ENCODE measurements around the gene C1QTNF7. TPM values are rescaled to one million over a fixed set of nuclear protein-coding genes. Genes with fewer than 3 reads are reported as not detected.

Gene C1QTNF7
- polyA plus RNA-seq, 1 experiment, result 0.06 TPM

DNA sequence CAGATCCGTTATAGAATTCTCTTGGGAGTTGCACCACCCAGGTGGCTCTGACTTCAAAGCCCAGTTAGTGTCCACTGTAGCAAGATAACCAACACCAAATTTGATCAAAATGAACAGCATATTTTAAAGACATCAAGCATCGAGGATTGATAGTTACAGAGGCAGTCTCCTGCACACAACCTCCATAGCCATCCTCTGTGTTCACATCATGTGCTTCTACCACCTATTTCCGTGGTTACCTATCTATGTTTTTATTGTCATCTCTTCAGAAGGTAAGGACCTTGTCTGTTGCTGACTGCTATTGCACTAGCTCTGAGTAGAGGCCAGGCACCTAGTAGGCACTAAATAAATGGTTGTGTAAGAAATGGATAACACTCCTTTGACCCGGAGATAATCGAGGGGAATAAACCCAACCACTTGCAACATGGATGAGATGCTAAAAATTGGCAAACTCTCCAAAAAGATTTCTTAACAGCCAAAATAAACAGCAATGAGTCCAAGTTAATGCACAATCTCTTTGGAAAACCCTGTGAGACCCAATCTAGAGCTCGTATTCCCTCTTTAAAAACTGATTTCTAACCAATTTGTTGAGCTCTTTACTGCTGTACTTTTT is 14.7 kb upstream of the C1QTNF7 start:
- POLR2A ChIA-PET, result no interaction called here
- Histone ChIP-seq H3K4me3 (ENCODE audit: low read depth, low read length) (no peak overlapping the region), H3K36me3 (ENCODE audit: control insufficient read depth, insufficient read depth, low read length) (no peaks in the 10 kb centered on the region), H3K27me3 (ENCODE audit: control insufficient read depth, insufficient read depth, low read length) (no peaks in the 10 kb centered on the region)
- no peak for DNase-seq (ENCODE audit: low read depth)
- CTCF ChIA-PET, result interaction anchor here (1.3 kb wide), 1 partner anchor 85 kb away, joined by 3 read pairs; no protein-coding TSS in a partner anchor
- TF ChIP-seq, protein P1, sequence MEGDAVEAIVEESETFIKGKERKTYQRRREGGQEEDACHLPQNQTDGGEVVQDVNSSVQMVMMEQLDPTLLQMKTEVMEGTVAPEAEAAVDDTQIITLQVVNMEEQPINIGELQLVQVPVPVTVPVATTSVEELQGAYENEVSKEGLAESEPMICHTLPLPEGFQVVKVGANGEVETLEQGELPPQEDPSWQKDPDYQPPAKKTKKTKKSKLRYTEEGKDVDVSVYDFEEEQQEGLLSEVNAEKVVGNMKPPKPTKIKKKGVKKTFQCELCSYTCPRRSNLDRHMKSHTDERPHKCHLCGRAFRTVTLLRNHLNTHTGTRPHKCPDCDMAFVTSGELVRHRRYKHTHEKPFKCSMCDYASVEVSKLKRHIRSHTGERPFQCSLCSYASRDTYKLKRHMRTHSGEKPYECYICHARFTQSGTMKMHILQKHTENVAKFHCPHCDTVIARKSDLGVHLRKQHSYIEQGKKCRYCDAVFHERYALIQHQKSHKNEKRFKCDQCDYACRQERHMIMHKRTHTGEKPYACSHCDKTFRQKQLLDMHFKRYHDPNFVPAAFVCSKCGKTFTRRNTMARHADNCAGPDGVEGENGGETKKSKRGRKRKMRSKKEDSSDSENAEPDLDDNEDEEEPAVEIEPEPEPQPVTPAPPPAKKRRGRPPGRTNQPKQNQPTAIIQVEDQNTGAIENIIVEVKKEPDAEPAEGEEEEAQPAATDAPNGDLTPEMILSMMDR (IDR thresholded peaks at IDR 0.05; ENCODE audit: insufficient read depth, low read depth, low read length), result no peak

DNA sequence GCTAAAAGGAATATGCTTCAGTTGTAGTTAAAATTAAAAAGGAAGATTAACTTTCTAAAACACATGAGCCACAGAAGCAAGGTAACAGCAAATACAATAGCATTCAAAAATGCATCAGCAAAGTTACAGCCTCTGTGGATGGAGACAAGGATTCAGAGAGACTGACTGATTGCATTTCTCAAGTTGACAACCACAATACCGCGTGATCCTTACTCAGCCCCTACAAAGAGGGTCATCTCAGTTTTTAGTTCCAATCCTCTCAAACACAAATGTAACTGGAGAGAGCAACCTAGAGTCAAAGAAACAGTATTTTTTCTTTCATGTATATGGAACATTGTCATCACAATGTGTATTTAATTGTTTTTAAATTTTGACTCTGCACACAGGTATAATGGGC is 14.2 kb upstream of the C1QTNF7 start:
- ChIA-PET CTCF (interaction anchor here (1.1 to 1.3 kb wide), 2 partner anchors 18 to 86 kb away, joined by 3 read pairs; no protein-coding TSS in a partner anchor), POLR2A (no interaction called here)
- H3K36me3 ChIP-seq (ENCODE audit: control insufficient read depth, insufficient read depth, low read length), result no peaks in the 10 kb centered on the region
- H3K27me3 ChIP-seq (ENCODE audit: control insufficient read depth, insufficient read depth, low read length), result no peaks in the 10 kb centered on the region
- H3K4me3 ChIP-seq (ENCODE audit: low read depth, low read length), result no peak overlapping the region
- TF ChIP-seq, protein P1 (IDR thresholded peaks at IDR 0.05; ENCODE audit: insufficient read depth, low read depth, low read length), result no peak
- DNase-seq (ENCODE audit: low read depth), result no peak

DNA sequence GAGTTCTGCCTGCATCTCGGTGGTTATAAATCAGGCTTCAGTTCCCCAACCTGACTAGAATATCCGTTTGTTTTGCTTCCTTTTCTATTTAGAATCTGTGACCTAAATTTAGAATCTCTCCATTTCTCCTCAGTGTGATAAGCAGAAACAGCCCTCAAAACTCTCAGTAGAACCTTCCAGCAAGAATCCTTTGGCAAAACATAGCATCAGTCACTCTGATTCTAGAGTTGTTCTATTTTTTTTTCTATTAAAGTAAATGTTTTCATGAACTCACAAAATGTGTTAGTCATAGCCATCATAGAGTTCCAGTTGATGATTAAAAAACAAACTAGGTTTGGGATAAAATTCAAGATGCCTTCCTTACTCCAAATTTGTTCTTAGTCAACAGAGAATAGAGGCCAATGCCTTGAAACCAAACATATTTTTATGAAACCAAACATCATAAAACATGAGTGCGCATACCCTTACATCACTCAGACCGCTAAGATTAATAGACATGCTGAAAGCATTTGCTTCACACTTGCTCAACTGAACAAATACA is 13.2 kb upstream of the C1QTNF7 start:
- no peaks in the 10 kb centered on the region for H3K27me3 ChIP-seq (ENCODE audit: control insufficient read depth, insufficient read depth, low read length)
- peak; percentile 47 for DNase-seq (ENCODE audit: low read depth)
- H3K4me3 ChIP-seq (ENCODE audit: low read depth, low read length), result no peak overlapping the region
- TF ChIP-seq, protein P1 (IDR thresholded peaks at IDR 0.05; ENCODE audit: insufficient read depth, low read depth, low read length), result no peak
- ChIA-PET CTCF (interaction anchor here (1.1 kb wide), 1 partner anchor 19 kb away, joined by 3 read pairs; no protein-coding TSS in a partner anchor), POLR2A (no interaction called here)
- no peaks in the 10 kb centered on the region for H3K36me3 ChIP-seq (ENCODE audit: control insufficient read depth, insufficient read depth, low read length)

DNA sequence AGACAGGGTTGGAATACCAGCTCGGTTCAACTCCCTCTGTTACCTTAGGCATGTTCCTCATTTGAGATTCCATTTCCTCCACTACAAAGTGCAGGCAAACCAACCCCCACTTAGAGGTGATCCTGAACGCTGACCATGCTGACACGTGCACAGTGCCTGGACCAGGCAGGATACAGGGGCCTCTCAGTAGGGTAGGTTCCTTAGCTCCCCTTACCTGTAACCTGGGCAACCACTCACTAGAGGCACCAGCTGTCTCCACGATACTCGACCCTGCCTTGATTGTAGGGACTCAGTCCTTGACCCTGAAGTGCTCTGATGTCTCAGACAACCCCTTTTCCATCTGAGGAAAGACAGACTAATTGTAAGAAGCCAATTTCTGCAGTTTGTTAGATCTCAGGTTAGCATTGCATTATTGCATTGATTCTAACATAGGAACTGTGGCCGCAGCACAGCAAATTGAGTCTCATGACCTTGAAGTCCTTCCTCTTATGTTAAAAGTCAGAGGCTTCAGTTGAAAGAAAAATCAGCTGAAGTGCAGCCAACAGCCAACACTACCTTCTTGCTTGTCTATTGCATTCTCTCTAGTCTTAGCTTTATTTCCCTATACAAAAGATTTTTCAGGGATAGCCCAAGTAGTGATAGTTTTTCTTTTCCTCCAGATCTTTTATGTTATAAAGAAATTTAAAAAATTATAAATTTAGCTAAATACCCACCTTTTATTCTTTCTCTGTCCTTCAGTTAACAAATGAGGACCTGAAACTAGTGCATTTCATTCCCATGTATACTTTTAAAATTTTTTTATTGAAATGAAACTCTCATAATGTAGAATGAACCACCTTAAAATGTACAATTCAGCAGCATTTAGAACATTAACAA is 11.2 kb upstream of the C1QTNF7 start:
- H3K27me3 ChIP-seq (ENCODE audit: control insufficient read depth, insufficient read depth, low read length), result no peaks in the 10 kb centered on the region
- TF ChIP-seq, protein P1 (IDR thresholded peaks at IDR 0.05; ENCODE audit: insufficient read depth, low read depth, low read length), result no peak
- ChIA-PET CTCF (interaction anchor here (0.6 to 1.4 kb wide), 2 partner anchors 8 to 1527 kb away, joined by 4 read pairs; no protein-coding TSS in a partner anchor), POLR2A (no interaction called here)
- DNase-seq (ENCODE audit: low read depth), result no peak
- no peaks in the 10 kb centered on the region for H3K36me3 ChIP-seq (ENCODE audit: control insufficient read depth, insufficient read depth, low read length)
- no peak overlapping the region for H3K4me3 ChIP-seq (ENCODE audit: low read depth, low read length)

DNA sequence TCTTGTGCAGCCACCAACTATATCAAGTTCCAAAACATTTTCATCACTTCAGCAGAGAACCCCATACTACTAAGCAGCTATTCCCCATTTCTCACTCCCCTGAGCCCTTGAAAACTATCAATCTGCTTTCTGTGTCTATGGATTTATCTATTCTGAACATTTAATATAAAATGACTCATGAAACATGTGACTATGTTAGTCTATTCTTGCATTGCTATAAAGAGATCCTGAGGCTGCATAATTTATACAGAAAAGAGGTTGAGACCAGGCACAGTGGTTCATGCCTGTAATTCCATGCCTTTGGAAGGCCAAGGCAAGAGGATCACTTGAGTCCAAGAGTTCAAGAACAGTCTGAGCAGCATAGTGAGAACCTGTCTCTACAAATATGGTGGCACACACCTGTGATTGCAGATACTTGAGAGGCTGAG is 10.6 kb upstream of the C1QTNF7 start:
- no peaks in the 10 kb centered on the region for H3K27me3 ChIP-seq (ENCODE audit: control insufficient read depth, insufficient read depth, low read length)
- CTCF ChIA-PET, result interaction anchor here (1.4 kb wide), 1 partner anchor 8 kb away, joined by 4 read pairs; no protein-coding TSS in a partner anchor
- POLR2A ChIA-PET, result no interaction called here
- no peak overlapping the region for H3K4me3 ChIP-seq (ENCODE audit: low read depth, low read length)
- DNase-seq (ENCODE audit: low read depth), result no peak
- no peaks in the 10 kb centered on the region for H3K36me3 ChIP-seq (ENCODE audit: control insufficient read depth, insufficient read depth, low read length)
- TF ChIP-seq, protein P1 (IDR thresholded peaks at IDR 0.05; ENCODE audit: insufficient read depth, low read depth, low read length), result no peak
